Mesothelial cell of epicardium (in vitro differentiated cells): Measurements from ENCODE around the gene RAB35. TPM values are rescaled to one million over a fixed set of nuclear protein-coding genes. Genes with fewer than 3 reads are reported as not detected.
A peak's percentile ranks its signal among the peaks of the same experiment; 100 is the strongest.

Experiments
- DNase-seq, 2 experiments: peaks; one replicate each; pipeline ENCODE4 v3.0.0; 2021; ENCODE audit warnings: low spot score in 2 of 2; ENCODE audit not compliant: unreplicated experiment in 2 of 2
- H3K27ac Mint-ChIP-seq: 2 replicates; pipeline ENCODE4 v1.8.0; 2021; ENCODE audit warnings: mixed read lengths
- H3K27me3 Mint-ChIP-seq: 2 replicates; pipeline ENCODE4 v1.8.0; 2021; ENCODE audit warnings: low read depth, mixed read lengths
- H3K36me3 Mint-ChIP-seq: 2 replicates; pipeline ENCODE4 v1.8.0; 2021; ENCODE audit warnings: mixed read lengths
- H3K4me1 Mint-ChIP-seq: 2 replicates; pipeline ENCODE4 v1.8.0; 2021; ENCODE audit warnings: mixed read lengths
- H3K4me3 Mint-ChIP-seq: 2 replicates; pipeline ENCODE4 v1.8.0; 2021; ENCODE audit warnings: mild to moderate bottlenecking, moderate library complexity, mixed read lengths
- H3K9me3 Mint-ChIP-seq: 2 replicates; pipeline ENCODE4 v1.8.0; 2021; ENCODE audit warnings: mixed read lengths
- CTCF ChIP-seq: fragments of 200-600 bp; sonication (generic); IDR thresholded peaks from one replicate; pipeline ENCODE4 v1.5.0; 2021; ENCODE audit warnings: antibody characterized with exemption; ENCODE audit not compliant: unreplicated experiment
- total RNA-seq: library from RNA; stranded (reverse); gene quantifications from 3 replicates; pipeline ENCODE4 v1.2.1, GENCODE V29; 2021

Gene RAB35
- total RNA-seq: 28.1 to 36.5 TPM (median 33.2 TPM) in 3 replicates

GRCh38 chr12:120116441-120116791, at the start of gene RAB35:
Gene RAB35 (minus strand): TSS chr12:120116753. CDS start chr12:120116650, 103 bp downstream.
- Mint-ChIP-seq H3K9me3 (no peaks in the 10 kb centered on the region), H3K27me3 (no peaks in the 10 kb centered on the region), H3K27ac (peak within 1 kb of the TSS; percentile 88), H3K4me3 (peak within 1 kb of the TSS; percentile 91), H3K36me3 (peaks cover 6% of the 10 kb centered on the region), H3K4me1 (peaks cover 34% of the 10 kb centered on the region)
- no peak for TF ChIP-seq CTCF
- DNase-seq: no peak

- Mint-ChIP-seq H3K27ac (no peak overlapping the region), H3K4me1 (no peaks in the 10 kb centered on the region), H3K36me3 (peaks cover 43% of the 10 kb centered on the region), H3K27me3 (no peaks in the 10 kb centered on the region), H3K4me3 (no peak overlapping the region), H3K9me3 (no peaks in the 10 kb centered on the region)
- no peak for TF ChIP-seq CTCF
- DNase-seq: no peak
Measured at GRCh38 chr12:120164293-120164692, 47.7 kb upstream of the RAB35 start.

GRCh38 chr12:120162763-120163162, 46.2 kb upstream of the RAB35 start:
- peaks cover 43% of the 10 kb centered on the region for H3K36me3 Mint-ChIP-seq
- no peak for DNase-seq
- no peak overlapping the region for H3K27ac Mint-ChIP-seq
- H3K4me3 Mint-ChIP-seq: no peak overlapping the region
- no peaks in the 10 kb centered on the region for H3K9me3 Mint-ChIP-seq
- TF ChIP-seq CTCF: no peak
- no peaks in the 10 kb centered on the region for H3K27me3 Mint-ChIP-seq
- H3K4me1 Mint-ChIP-seq: no peaks in the 10 kb centered on the region

- no peak for TF ChIP-seq CTCF
- Mint-ChIP-seq H3K27me3 (no peaks in the 10 kb centered on the region), H3K36me3 (peaks cover 50% of the 10 kb centered on the region), H3K27ac (no peak overlapping the region), H3K9me3 (no peaks in the 10 kb centered on the region), H3K4me3 (no peak overlapping the region), H3K4me1 (no peaks in the 10 kb centered on the region)
- DNase-seq: no peak
Measured at GRCh38 chr12:120161852-120162251, 45.3 kb upstream of the RAB35 start.

- peaks cover 63% of the 10 kb centered on the region for H3K36me3 Mint-ChIP-seq
Measured at GRCh38 chr12:120159509-120160237, 43.1 kb upstream of the RAB35 start.

More at GRCh38 chr12:120159509-120160237, 43.1 kb upstream of the RAB35 start:
- TF ChIP-seq CTCF: no peak
- no peaks in the 10 kb centered on the region for H3K4me1 Mint-ChIP-seq
- no peaks in the 10 kb centered on the region for H3K27me3 Mint-ChIP-seq
- no peaks in the 10 kb centered on the region for H3K9me3 Mint-ChIP-seq
- no peak for DNase-seq
- no peak overlapping the region for H3K27ac Mint-ChIP-seq
- H3K4me3 Mint-ChIP-seq: no peak overlapping the region
